GM19324 (cell line): ENCODE data around the gene ZNF415.
"Not testable (repeated sequence)": the region's sequence is repeated elsewhere in the genome, so short reads cannot be mapped to it uniquely, and the experiment has no call there.

Experiments used
- ATAC-seq: cut with Tn5 transposase; IDR thresholded peaks from one replicate; pipeline ENCODE4 v1.9.1; 2021; ENCODE audit warnings: mild to moderate bottlenecking, moderate library complexity; ENCODE audit not compliant: unreplicated experiment, low FRiP score

ZNF415 gene

GRCh38 chr19:53103234-53104203, 29.2 kb downstream of the ZNF415 start, which contains the start of gene ZNF160:
Gene ZNF160 (minus strand): TSS chr19:53103422. CDS start chr19:53086276, 17,146 bp downstream.
- ATAC-seq: peak; percentile 97

- peak; percentile 15 for ATAC-seq
Measured at GRCh38 chr19:53102756-53103233, 29.9 kb downstream of the ZNF415 start.

GRCh38 chr19:53102206-53102755, 30.4 kb downstream of the ZNF415 start:
- no peak for ATAC-seq

GRCh38 chr19:53101518-53101917, 31.2 kb downstream of the ZNF415 start:
- no peak for ATAC-seq

- ATAC-seq: not testable (repeated sequence)
Measured at GRCh38 chr19:53098570-53098969, 34.1 kb downstream of the ZNF415 start.

- ATAC-seq: not testable (repeated sequence)
Measured at GRCh38 chr19:53096982-53097690, 35.6 kb downstream of the ZNF415 start.

- not testable (repeated sequence) for ATAC-seq
Measured at GRCh38 chr19:53096579-53096978, 36.1 kb downstream of the ZNF415 start.

- ATAC-seq: no peak
Measured at GRCh38 chr19:53094754-53095575, 37.7 kb downstream of the ZNF415 start.

GRCh38 chr19:53092723-53093122, 40.0 kb downstream of the ZNF415 start:
- no peak for ATAC-seq

GRCh38 chr19:53091413-53092254, 41.1 kb downstream of the ZNF415 start:
- no peak for ATAC-seq

GRCh38 chr19:53088091-53088490, 44.6 kb downstream of the ZNF415 start:
- ATAC-seq: no peak

GRCh38 chr19:53086949-53087348, 45.8 kb downstream of the ZNF415 start:
- no peak for ATAC-seq

- no peak for ATAC-seq
Measured at GRCh38 chr19:53085496-53085895, 47.2 kb downstream of the ZNF415 start.

- ATAC-seq: no peak
Measured at GRCh38 chr19:53082929-53083328, 49.8 kb downstream of the ZNF415 start.

- ATAC-seq: no peak
Measured at GRCh38 chr19:53079313-53079924, 53.3 kb downstream of the ZNF415 start.

GRCh38 chr19:53078668-53079067, 54.0 kb downstream of the ZNF415 start:
- ATAC-seq: no peak

- no peak for ATAC-seq
Measured at GRCh38 chr19:53076984-53077383, 55.7 kb downstream of the ZNF415 start.

- ATAC-seq: no peak
Measured at GRCh38 chr19:53068834-53069233, 63.9 kb downstream of the ZNF415 start.

GRCh38 chr19:53068199-53068598, 64.5 kb downstream of the ZNF415 start:
- ATAC-seq: no peak
